Activated naive CD4-positive, alpha-beta T cell treated with anti-CD3 and anti-CD28 coated beads for 36 hours (primary cell): Measurements from ENCODE around the gene VAT1L. TPM values are rescaled to one million over a fixed set of nuclear protein-coding genes. Genes with fewer than 3 reads are reported as not detected.

Experiments
- CTCF ChIA-PET: fragments of 350-600 bp; sonication (Branson Sonifier 250); formaldehyde crosslinking; loops from one replicate; lab custom pipeline; 2021; ENCODE audit warnings: antibody characterized with exemption; lab: Charles Lee
- DNase-seq: peaks from one replicate; pipeline ENCODE4 v3.0.0-alpha.2; 2020
- H3K27ac Mint-ChIP-seq: one replicate; pipeline ENCODE4 v1.8.0; 2021; ENCODE audit warnings: mild to moderate bottlenecking, mixed read lengths
- H3K27me3 Mint-ChIP-seq: one replicate; pipeline ENCODE4 v1.8.0; 2021; ENCODE audit warnings: low read depth, mixed read lengths
- H3K36me3 Mint-ChIP-seq: one replicate; pipeline ENCODE4 v1.8.0; 2021; ENCODE audit warnings: low read depth, mixed read lengths
- H3K4me1 Mint-ChIP-seq: one replicate; pipeline ENCODE4 v1.8.0; 2021; ENCODE audit warnings: low read depth, mixed read lengths
- H3K4me3 Mint-ChIP-seq: one replicate; pipeline ENCODE4 v1.8.0; 2021; ENCODE audit warnings: mild to moderate bottlenecking, moderate library complexity, mixed read lengths
- H3K9me3 Mint-ChIP-seq: one replicate; pipeline ENCODE4 v1.8.0; 2021; ENCODE audit warnings: mixed read lengths
- intact Hi-C: fragments of 100-400 bp; cut with micrococcal nuclease; formaldehyde crosslinking; loops from one replicate; pipeline ENCODE4 v1.15.1; 2023
- total RNA-seq, 2 experiments: library from RNA; stranded (reverse); gene quantifications; one replicate each; pipeline ENCODE4 v1.2.3, GENCODE V29; 2021

The VAT1L gene
- total RNA-seq, 2 experiments from 2014 or later = not detected

DNA sequence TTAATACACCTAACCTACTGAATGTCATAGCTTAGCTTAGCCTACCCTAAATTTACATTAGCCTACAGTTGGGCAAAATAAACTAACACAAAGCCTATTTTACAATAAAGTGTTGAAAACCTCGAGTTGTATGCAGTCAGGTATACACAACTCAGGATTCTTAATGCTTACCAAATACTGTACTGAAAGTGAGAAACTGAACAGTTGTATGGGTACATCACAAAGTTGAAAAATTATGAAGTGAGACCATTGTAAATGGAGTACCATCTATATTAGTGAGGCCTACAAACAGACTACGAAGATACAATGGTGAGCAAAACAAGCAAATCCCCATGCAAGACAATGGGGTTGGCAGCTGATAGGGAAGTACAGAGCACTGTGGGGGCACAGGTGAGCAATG is 79.7 kb downstream of the VAT1L start:
- H3K27me3 Mint-ChIP-seq = peaks cover 7% of the 10 kb centered on the region
- no peak overlapping the region for H3K27ac Mint-ChIP-seq
- no peak overlapping the region for H3K4me3 Mint-ChIP-seq
- H3K36me3 Mint-ChIP-seq = no peaks in the 10 kb centered on the region
- no peak for DNase-seq
- CTCF ChIA-PET = no interaction called here
- intact Hi-C loops = no loop called here
- H3K9me3 Mint-ChIP-seq = no peaks in the 10 kb centered on the region
- peaks cover 14% of the 10 kb centered on the region for H3K4me1 Mint-ChIP-seq

DNA sequence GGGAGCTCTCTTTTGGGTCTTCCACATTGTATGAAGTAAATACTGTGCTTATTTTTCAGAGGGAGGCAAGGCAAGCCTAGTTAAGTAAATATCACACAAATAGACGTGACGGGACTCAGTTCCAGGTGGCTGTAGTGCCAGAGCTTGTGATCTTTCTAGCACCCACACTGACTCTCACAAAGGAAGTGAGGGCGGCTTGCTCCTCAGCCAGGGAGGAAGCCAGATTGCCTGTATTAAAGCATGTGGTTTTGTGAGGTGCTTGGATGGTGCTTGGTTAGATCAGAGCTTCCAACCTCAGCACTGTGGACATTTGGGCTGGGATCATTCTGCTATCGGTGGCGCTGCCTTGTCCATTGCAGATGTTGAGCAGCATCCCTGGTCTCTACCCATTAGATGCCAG is 80.1 kb downstream of the VAT1L start:
- H3K27ac Mint-ChIP-seq = no peak overlapping the region
- H3K9me3 Mint-ChIP-seq = no peaks in the 10 kb centered on the region
- H3K36me3 Mint-ChIP-seq = no peaks in the 10 kb centered on the region
- intact Hi-C loops = no loop called here
- CTCF ChIA-PET = no interaction called here
- H3K4me3 Mint-ChIP-seq = no peak overlapping the region
- peak; percentile 26 for DNase-seq
- H3K27me3 Mint-ChIP-seq = peaks cover 7% of the 10 kb centered on the region
- peaks cover 14% of the 10 kb centered on the region for H3K4me1 Mint-ChIP-seq

DNA sequence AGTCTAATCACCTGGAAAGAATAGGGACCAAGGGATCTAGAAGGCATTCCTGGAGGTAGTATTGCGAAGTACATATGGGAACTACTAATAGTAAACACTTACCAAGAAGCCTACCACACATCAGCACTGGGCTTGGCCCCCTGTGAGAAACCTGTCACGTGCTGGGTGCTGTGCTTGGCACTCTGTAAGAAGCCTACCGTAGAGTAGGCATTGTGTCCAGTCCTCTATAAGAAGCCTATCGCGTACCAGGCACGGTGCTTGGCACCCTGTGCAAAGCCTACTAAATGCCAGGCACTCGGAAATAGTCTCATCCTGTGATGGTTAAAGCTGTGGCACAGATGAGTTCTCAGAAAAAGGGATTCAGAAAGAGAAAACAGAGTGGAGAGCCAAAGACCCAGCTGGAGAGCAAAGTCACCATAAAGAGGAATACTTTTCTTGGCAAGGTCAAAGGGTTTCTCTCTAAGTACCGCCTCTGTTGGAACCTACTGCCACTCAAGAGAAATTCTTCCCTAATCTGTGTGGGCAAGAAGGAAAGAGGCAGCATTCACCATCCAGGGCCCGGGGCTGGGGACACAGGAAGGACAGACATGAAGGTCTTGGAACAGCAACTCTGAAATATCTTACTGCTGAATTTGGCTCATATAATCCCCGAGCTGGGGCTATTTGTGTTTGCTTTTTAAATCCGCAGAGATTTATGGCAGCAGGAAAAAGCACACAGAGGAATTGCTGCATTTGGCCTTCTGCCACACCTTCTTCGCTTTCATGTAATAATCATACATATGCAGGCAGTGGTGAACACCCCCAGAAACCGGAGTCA is 81.8 kb downstream of the VAT1L start:
- Mint-ChIP-seq H3K4me3 (no peak overlapping the region), H3K36me3 (no peaks in the 10 kb centered on the region)

DNA sequence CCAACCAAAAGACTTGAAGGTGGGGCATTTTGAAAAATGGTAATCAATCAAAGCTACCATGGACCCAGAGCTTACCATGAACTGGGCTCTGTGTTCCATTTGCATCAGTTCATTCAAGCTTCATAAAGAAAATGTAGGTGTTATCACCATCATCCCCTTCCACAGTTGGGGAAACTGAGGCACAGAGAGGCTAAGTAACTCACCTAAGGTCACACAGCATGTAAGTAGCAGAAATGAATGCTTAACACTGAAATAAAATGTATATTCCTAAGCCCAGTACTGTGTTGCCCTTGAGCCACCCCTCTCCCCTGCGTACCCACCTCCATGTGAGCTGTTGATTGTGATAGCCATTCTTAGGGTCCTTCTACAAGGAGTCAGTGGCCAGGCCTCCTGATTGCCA is 83.6 kb downstream of the VAT1L start:
- CTCF ChIA-PET = no interaction called here
- no peaks in the 10 kb centered on the region for H3K9me3 Mint-ChIP-seq
- no peaks in the 10 kb centered on the region for H3K27me3 Mint-ChIP-seq
- intact Hi-C loops = no loop called here
- H3K4me1 Mint-ChIP-seq = peaks cover 11% of the 10 kb centered on the region
- no peak for DNase-seq
- no peaks in the 10 kb centered on the region for H3K36me3 Mint-ChIP-seq
- H3K27ac Mint-ChIP-seq = no peak overlapping the region
- no peak overlapping the region for H3K4me3 Mint-ChIP-seq

More for the DNA sequence above, 81.8 kb downstream of the VAT1L start:
- CTCF ChIA-PET = interaction anchor here (1.1 kb wide), 1 partner anchor 51 kb away, joined by 4 read pairs; no protein-coding TSS in a partner anchor
- DNase-seq = no peak
- Mint-ChIP-seq H3K4me1 (peaks cover 14% of the 10 kb centered on the region), H3K9me3 (no peaks in the 10 kb centered on the region), H3K27ac (no peak overlapping the region), H3K27me3 (peaks cover 6% of the 10 kb centered on the region)
- intact Hi-C loops = no loop called here

DNA sequence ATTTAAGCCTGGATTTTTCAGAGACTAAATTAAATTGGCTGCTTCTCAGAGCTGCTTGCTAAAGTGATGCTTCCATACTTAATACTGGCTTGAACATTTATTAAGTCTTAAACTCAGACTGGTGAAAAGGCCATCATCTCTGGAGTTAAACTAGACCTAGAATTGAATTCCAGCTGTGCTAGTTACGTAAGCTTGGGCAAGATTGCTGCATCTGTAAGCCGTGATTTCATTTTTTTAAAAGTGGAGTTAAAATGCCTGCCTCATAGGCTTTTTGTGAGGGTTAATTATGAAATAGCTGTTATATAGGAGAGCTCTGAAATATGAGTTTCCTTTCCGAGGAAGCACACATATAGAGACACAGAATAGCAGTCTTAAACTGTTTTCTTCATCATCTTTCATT is 84.7 kb downstream of the VAT1L start:
- no peaks in the 10 kb centered on the region for H3K36me3 Mint-ChIP-seq
- DNase-seq = no peak
- no peaks in the 10 kb centered on the region for H3K9me3 Mint-ChIP-seq
- H3K27ac Mint-ChIP-seq = no peak overlapping the region
- CTCF ChIA-PET = no interaction called here
- peaks cover 9% of the 10 kb centered on the region for H3K4me1 Mint-ChIP-seq
- intact Hi-C loops = no loop called here
- H3K27me3 Mint-ChIP-seq = no peaks in the 10 kb centered on the region
- H3K4me3 Mint-ChIP-seq = no peak overlapping the region

DNA sequence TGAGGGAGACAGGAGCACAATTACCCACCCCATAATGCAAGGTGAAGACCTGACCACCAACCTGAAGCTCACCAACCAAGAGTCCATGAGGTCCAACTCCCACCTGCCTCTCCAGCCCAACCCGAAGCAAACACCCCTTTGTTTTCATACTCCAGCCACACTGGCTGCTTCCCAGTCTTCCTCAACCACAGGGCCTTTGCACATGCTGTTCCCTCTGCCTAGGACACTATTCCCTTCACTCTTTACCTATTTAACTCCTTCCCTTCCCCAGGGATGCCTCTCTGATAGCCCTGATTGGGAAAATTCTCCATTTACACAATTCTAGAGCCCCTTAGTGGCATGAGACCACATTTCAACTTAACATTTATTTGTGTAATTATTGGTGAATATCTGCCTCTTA is 86.0 kb downstream of the VAT1L start:
- no peak for DNase-seq
- H3K27me3 Mint-ChIP-seq = peaks cover 2% of the 10 kb centered on the region
- no peaks in the 10 kb centered on the region for H3K36me3 Mint-ChIP-seq
- no peak overlapping the region for H3K27ac Mint-ChIP-seq
- CTCF ChIA-PET = no interaction called here
- intact Hi-C loops = no loop called here
- H3K4me3 Mint-ChIP-seq = no peak overlapping the region
- no peaks in the 10 kb centered on the region for H3K4me1 Mint-ChIP-seq
- no peaks in the 10 kb centered on the region for H3K9me3 Mint-ChIP-seq

DNA sequence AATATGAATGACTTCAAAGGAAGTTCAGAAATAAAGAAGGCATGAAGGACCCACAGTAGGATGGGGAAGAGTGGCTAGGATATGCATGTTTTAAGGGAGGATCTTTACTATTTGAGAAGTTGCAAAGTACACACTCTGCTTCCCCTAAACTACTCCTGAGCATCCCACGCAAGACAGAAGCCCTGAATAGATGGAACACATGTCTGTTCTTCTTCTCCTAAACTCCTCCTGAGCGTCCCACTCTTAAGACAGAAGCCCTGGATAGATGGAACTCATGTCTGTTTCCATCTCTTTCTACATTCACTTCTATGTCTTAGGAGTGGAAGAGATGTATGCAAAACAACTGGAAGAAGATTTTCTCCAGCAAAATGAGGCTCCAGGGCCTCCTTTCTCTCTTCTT is 88.4 kb downstream of the VAT1L start:
- Mint-ChIP-seq H3K4me1 (no peaks in the 10 kb centered on the region), H3K27me3 (peaks cover 2% of the 10 kb centered on the region), H3K36me3 (no peaks in the 10 kb centered on the region), H3K27ac (no peak overlapping the region), H3K9me3 (no peaks in the 10 kb centered on the region), H3K4me3 (no peak overlapping the region)
- CTCF ChIA-PET = no interaction called here
- no peak for DNase-seq
- intact Hi-C loops = no loop called here

DNA sequence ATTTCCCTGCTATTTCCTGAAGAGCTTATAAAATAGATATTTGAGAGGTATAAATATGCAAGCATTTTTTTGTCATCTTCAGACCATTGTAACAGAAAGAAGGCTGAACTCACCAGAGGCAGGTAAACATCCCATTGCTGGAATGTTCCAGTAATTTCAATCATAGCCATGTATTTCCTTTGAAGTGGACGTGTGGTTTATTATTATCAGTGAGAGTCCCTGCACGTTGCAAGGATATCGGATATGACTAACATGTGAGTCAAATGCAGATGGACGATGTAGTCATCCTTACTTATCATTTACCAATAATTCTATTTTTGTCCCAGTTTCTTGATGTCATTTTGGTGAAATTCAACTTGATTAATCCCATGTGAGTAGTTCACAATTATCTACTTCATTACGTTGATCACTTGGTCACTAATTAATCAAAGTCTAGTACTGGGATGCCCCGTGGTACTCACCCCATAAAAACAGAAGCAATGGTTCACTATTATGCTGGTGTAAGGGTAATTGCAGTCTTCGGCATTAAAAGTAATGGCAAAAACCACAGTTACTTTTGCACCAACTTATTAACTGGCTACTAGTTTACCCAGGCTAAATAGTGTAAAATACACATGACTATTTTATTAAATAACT is 89.5 kb downstream of the VAT1L start:
- CTCF ChIA-PET = no interaction called here
- intact Hi-C loops = no loop called here

DNA sequence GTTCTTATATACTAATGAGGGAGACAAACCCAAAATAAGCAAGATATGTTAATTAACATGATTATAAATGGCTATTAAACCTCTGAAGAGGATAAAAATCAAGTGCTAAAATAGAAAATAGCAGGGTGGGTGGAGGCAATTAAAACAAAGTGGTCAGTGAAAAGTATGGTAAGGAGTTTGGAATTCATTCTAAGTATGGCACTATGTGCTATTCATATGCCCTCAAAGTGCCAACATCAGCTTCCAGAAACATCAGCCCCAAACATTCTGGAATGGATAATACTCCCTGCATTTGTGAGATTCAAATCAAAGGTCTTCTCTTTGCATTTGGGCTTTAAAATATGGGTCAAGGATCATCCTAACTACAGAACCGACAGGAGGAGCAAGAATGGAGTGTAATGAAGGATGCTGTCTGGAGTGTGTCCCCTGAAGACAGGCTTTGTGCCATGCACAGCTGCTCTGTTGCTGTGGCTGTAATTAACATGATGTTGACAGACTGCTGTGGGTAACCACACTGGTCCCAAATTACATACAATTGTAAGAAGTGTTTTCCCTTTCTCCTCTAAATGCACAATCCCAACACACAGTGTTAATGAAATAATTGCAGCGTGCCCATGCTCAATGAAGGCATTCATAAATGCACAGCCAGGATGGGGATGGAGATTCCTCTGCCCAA is 93.1 kb downstream of the VAT1L start:
- Mint-ChIP-seq H3K4me3 (no peak overlapping the region), H3K27ac (no peak overlapping the region), H3K36me3 (no peaks in the 10 kb centered on the region), H3K27me3 (peaks cover 6% of the 10 kb centered on the region), H3K4me1 (no peaks in the 10 kb centered on the region), H3K9me3 (no peaks in the 10 kb centered on the region)
- no peak for DNase-seq
- intact Hi-C loops = no loop called here
- CTCF ChIA-PET = no interaction called here

More for the DNA sequence above, 89.5 kb downstream of the VAT1L start:
- Mint-ChIP-seq H3K27me3 (peaks cover 2% of the 10 kb centered on the region), H3K4me3 (no peak overlapping the region), H3K4me1 (no peaks in the 10 kb centered on the region), H3K27ac (no peak overlapping the region), H3K9me3 (no peaks in the 10 kb centered on the region), H3K36me3 (no peaks in the 10 kb centered on the region)
- DNase-seq = no peak

DNA sequence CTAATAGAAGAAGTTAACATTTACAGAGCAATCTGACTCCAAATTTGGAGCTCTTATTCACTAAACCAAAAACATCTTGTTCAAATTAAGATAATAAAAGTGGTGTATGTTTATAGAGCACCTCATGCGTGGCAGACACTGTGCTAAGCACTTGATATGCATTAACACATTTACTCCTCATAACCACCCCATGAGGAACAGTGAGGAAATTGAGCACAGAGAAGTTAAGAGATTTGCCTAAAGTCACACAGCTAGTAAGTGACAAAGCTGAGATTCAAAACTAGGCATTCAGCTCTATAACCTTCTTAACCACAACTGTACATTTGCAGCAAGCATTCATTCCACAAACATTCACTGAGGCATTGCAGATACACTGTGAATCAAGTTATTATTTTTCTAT is 94.0 kb downstream of the VAT1L start:
- no peak overlapping the region for H3K27ac Mint-ChIP-seq
- DNase-seq = no peak
- no peaks in the 10 kb centered on the region for H3K9me3 Mint-ChIP-seq
- CTCF ChIA-PET = no interaction called here
- no peak overlapping the region for H3K4me3 Mint-ChIP-seq
- H3K4me1 Mint-ChIP-seq = no peaks in the 10 kb centered on the region
- H3K27me3 Mint-ChIP-seq = peaks cover 6% of the 10 kb centered on the region
- intact Hi-C loops = no loop called here
- H3K36me3 Mint-ChIP-seq = no peaks in the 10 kb centered on the region

DNA sequence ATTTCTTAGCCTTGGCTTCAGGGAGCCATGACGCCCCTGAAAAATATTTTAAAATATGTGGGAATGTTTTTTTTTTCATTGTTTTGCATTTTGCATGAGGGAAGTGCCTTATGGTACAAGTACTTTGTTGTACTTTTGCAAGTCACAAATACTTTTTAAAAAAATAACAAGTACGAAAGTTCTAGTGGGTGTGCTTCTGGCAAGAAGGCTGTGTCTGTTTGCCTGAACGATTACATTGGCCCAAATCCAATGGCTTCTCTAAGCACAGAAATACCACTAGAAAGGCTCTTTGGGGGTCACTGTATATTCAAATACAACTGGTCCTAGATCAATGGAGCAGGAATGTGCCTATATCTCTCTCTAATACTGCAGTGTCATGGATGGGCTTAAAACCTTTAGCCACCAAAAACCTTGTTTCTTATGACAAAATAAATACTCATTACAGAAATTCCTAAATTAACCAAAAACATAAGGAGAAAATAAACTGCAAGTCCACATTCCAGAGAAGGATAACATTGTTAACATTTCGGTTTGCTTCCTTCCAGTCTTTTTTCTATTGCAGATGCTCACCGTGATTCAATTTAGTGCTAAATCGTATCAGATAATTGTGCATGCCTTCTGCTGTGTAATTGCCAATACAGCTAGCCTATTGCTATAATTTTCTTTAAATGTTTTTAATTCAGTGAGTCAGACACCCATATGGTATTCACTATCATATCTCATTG is 97.4 kb downstream of the VAT1L start:
- intact Hi-C loops = no loop called here
- no peak overlapping the region for H3K27ac Mint-ChIP-seq
- H3K4me3 Mint-ChIP-seq = no peak overlapping the region
- H3K36me3 Mint-ChIP-seq = no peaks in the 10 kb centered on the region
- peaks cover 7% of the 10 kb centered on the region for H3K27me3 Mint-ChIP-seq
- H3K9me3 Mint-ChIP-seq = no peaks in the 10 kb centered on the region
- no peak for DNase-seq
- no peaks in the 10 kb centered on the region for H3K4me1 Mint-ChIP-seq
- CTCF ChIA-PET = no interaction called here

DNA sequence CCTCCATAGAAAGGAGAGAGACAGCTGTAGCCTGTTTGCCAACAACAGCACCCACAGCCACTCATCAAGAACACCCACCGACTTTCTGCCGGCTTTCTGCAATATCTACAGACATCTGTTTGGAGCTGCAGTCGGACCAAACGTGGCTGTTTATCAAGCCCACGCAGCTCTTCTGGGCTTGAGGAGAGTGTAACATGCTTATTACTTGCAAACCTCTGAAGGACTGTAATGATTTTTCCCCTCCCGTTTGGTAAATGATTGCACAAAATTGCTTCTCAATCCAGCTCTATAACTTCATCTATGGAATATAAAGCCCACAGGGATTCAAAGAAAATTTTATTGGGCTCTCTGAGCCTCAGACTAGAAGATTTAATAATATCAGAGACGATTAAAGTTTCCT is 100.5 kb downstream of the VAT1L start:
- no peak overlapping the region for H3K27ac Mint-ChIP-seq
- peaks cover 4% of the 10 kb centered on the region for H3K27me3 Mint-ChIP-seq
- H3K9me3 Mint-ChIP-seq = no peaks in the 10 kb centered on the region
- no peaks in the 10 kb centered on the region for H3K36me3 Mint-ChIP-seq
- CTCF ChIA-PET = no interaction called here
- DNase-seq = no peak
- H3K4me1 Mint-ChIP-seq = no peaks in the 10 kb centered on the region
- intact Hi-C loops = no loop called here
- no peak overlapping the region for H3K4me3 Mint-ChIP-seq
